H9 (cell line): ENCODE measurements around the gene LAMB1. TPM values are rescaled to one million over a fixed set of nuclear protein-coding genes. Genes with fewer than 3 reads are reported as not detected.

Experiments used
- DNase-seq: peaks from one replicate; pipeline ENCODE4 v3.0.0-alpha.2; 2017
- H2AFZ ChIP-seq: one replicate; pipeline ENCODE4 v1.6.1; 2013; ENCODE audit warnings: mild to moderate bottlenecking, low read length, control low read depth, moderate library complexity
- H2AK5ac ChIP-seq: 2 replicates; pipeline ENCODE4 v1.6.1; 2013; ENCODE audit warnings: low read length, control low read depth, mixed read lengths; ENCODE audit not compliant: insufficient read length
- H2BK120ac ChIP-seq: one replicate; pipeline ENCODE4 v1.6.1; 2013; ENCODE audit warnings: low read depth, mild to moderate bottlenecking, low read length, control low read depth, inconsistent platforms; ENCODE audit not compliant: poor library complexity, severe bottlenecking
- H2BK12ac ChIP-seq: 2 replicates; pipeline ENCODE4 v1.6.1; 2013; ENCODE audit warnings: low read length, control low read depth, mixed read lengths, low read depth; ENCODE audit not compliant: insufficient read length
- H2BK15ac ChIP-seq: 2 replicates; pipeline ENCODE4 v1.6.1; 2013; ENCODE audit warnings: low read depth, low read length, control low read depth
- H2BK20ac ChIP-seq: one replicate; pipeline ENCODE4 v1.6.1; 2013; ENCODE audit warnings: low read depth, mild to moderate bottlenecking, low read length, control low read depth, inconsistent platforms; ENCODE audit not compliant: poor library complexity, severe bottlenecking
- H2BK5ac ChIP-seq: 2 replicates; pipeline ENCODE4 v1.6.1; 2013; ENCODE audit warnings: low read length, control low read depth, mixed read lengths; ENCODE audit not compliant: insufficient read length
- H3K14ac ChIP-seq: 2 replicates; pipeline ENCODE4 v1.6.1; 2013; ENCODE audit warnings: low read length, control low read depth; ENCODE audit not compliant: insufficient read depth
- H3K18ac ChIP-seq: 2 replicates; pipeline ENCODE4 v1.6.1; 2013; ENCODE audit warnings: low read depth, mild to moderate bottlenecking, mixed read lengths, low read length, control low read depth; ENCODE audit not compliant: insufficient read length
- H3K23ac ChIP-seq: 2 replicates; pipeline ENCODE4 v1.6.1; 2013; ENCODE audit warnings: low read length, control low read depth, mixed read lengths, low read depth; ENCODE audit not compliant: insufficient read length
- H3K23me2 ChIP-seq: 2 replicates; pipeline ENCODE4 v1.6.1; 2013; ENCODE audit warnings: low read depth, mild to moderate bottlenecking, mixed read lengths, low read length, control low read depth; ENCODE audit not compliant: insufficient read length, poor library complexity, severe bottlenecking
- H3K27ac ChIP-seq: 2 replicates; pipeline ENCODE4 v1.5.1; 2013; ENCODE audit warnings: low read length, control low read depth, mixed read lengths, low read depth; ENCODE audit not compliant: insufficient read length
- H3K27me3 ChIP-seq: 2 replicates; pipeline ENCODE4 v1.6.1; 2013; ENCODE audit warnings: low read length, control low read depth, inconsistent platforms; ENCODE audit not compliant: insufficient read depth
- H3K4ac ChIP-seq: 2 replicates; pipeline ENCODE4 v1.6.1; 2013; ENCODE audit warnings: low read depth, mild to moderate bottlenecking, control low read depth, inconsistent platforms, low read length, moderate library complexity
- H3K4me1 ChIP-seq: 2 replicates; pipeline ENCODE4 v1.6.1; 2013; ENCODE audit warnings: low read length, control low read depth, inconsistent platforms; ENCODE audit not compliant: insufficient read depth
- H3K4me2 ChIP-seq: 2 replicates; pipeline ENCODE4 v1.6.1; 2013; ENCODE audit warnings: low read length, control low read depth, mixed read lengths; ENCODE audit not compliant: insufficient read length, insufficient read depth
- H3K56ac ChIP-seq: 2 replicates; pipeline ENCODE4 v1.6.1; 2013; ENCODE audit warnings: low read depth, mild to moderate bottlenecking, mixed read lengths, low read length, control low read depth; ENCODE audit not compliant: insufficient read length
- H3K79me1 ChIP-seq: 2 replicates; pipeline ENCODE4 v1.6.1; 2013; ENCODE audit warnings: low read depth, mild to moderate bottlenecking, moderate library complexity, low read length, control low read depth, inconsistent platforms; ENCODE audit not compliant: insufficient read depth, poor library complexity, severe bottlenecking
- H3K79me2 ChIP-seq: 2 replicates; pipeline ENCODE4 v1.6.1; 2013; ENCODE audit warnings: low read length, control low read depth, inconsistent platforms; ENCODE audit not compliant: insufficient read depth
- H3K9ac ChIP-seq: 2 replicates; pipeline ENCODE4 v1.6.1; 2013; ENCODE audit warnings: low read length, control low read depth, mixed read lengths; ENCODE audit not compliant: insufficient read length; ENCODE audit errors: extremely low read depth
- H3K9me3 ChIP-seq: one replicate; pipeline ENCODE4 v1.6.1; 2013; ENCODE audit warnings: low read depth, low read length, inconsistent platforms; ENCODE audit not compliant: control insufficient read depth
- H3T11ph ChIP-seq: one replicate; pipeline ENCODE4 v1.6.1; 2013; ENCODE audit warnings: mild to moderate bottlenecking, low read length, control low read depth, inconsistent platforms
- H4K20me1 ChIP-seq: one replicate; pipeline ENCODE4 v1.6.1; 2013; ENCODE audit not compliant: control insufficient read depth, insufficient read length, insufficient read depth
- H4K5ac ChIP-seq: 2 replicates; pipeline ENCODE4 v1.6.1; 2013; ENCODE audit warnings: low read depth, mild to moderate bottlenecking, mixed read lengths, low read length, control low read depth; ENCODE audit not compliant: insufficient read length
- H4K8ac ChIP-seq: replicated peaks from 2 replicates; pipeline ENCODE4 v1.6.1; 2013; ENCODE audit warnings: low read length, control low read depth, mixed read lengths, low read depth; ENCODE audit not compliant: insufficient read length
- H4K91ac ChIP-seq: 2 replicates; pipeline ENCODE4 v1.6.1; 2013; ENCODE audit warnings: low read depth, mild to moderate bottlenecking, moderate library complexity, mixed read lengths, low read length, control low read depth; ENCODE audit not compliant: insufficient read length
- H3K27ac Mint-ChIP-seq, 3 experiments: 2 replicates in 2 of 3; 3 replicates in 1 of 3; pipeline ENCODE4 v1.8.0; 2020 to 2021; ENCODE audit warnings: mixed read lengths in 3 of 3, mild to moderate bottlenecking in 1 of 3, moderate library complexity in 1 of 3
- H3K27me3 Mint-ChIP-seq: 2 replicates; pipeline ENCODE4 v1.8.0; 2021; ENCODE audit warnings: low read depth, mild to moderate bottlenecking, moderate library complexity, mixed read lengths
- H3K36me3 Mint-ChIP-seq, 3 experiments: 2 replicates in 2 of 3; 3 replicates in 1 of 3; pipeline ENCODE4 v1.8.0; 2020 to 2021; ENCODE audit warnings: low read depth in 3 of 3, mixed read lengths in 3 of 3; ENCODE audit not compliant: insufficient read depth in 1 of 3
- H3K4me1 Mint-ChIP-seq, 2 experiments: 2 replicates each; pipeline ENCODE4 v1.8.0; 2020; ENCODE audit warnings: mixed read lengths in 2 of 2
- H3K4me3 Mint-ChIP-seq, 2 experiments: 2 replicates in 1 of 2; 3 replicates in 1 of 2; pipeline ENCODE4 v1.8.0; 2020 to 2021; ENCODE audit warnings: mild to moderate bottlenecking in 2 of 2, mixed read lengths in 2 of 2, moderate library complexity in 1 of 2
- H3K9me3 Mint-ChIP-seq, 2 experiments: 2 replicates in 1 of 2; 3 replicates in 1 of 2; pipeline ENCODE4 v1.8.0; 2020; ENCODE audit warnings: mild to moderate bottlenecking in 2 of 2, mixed read lengths in 2 of 2, moderate library complexity in 1 of 2
- WGBS: extraction: QIAGEN DNeasy Blood & Tissue Kit; methylation state at CpG from one replicate; pipeline ENCODE4 v1.1.7; 2013; ENCODE audit warnings: missing lambda C conversion rate, low lambda C conversion rate, mixed read lengths; ENCODE audit not compliant: insufficient read length; ENCODE audit errors: extremely low coverage; 5-methylcytosine and 5-hydroxymethylcytosine counted together
- total RNA-seq: library from RNA; stranded (reverse); gene quantifications from 2 replicates; pipeline ENCODE4 v1.2.1, GENCODE V29; 2021
- TF ChIP-seq, protein P1 (sequence below): fragments of 200-600 bp; sonication (generic); conservative IDR thresholded peaks from 3 replicates; pipeline ENCODE4 v1.8.0; 2021; ENCODE audit warnings: antibody characterized with exemption, mild to moderate bottlenecking

Gene LAMB1
- total RNA-seq, 1 experiment from 2014 or later = 75.8 TPM

DNA sequence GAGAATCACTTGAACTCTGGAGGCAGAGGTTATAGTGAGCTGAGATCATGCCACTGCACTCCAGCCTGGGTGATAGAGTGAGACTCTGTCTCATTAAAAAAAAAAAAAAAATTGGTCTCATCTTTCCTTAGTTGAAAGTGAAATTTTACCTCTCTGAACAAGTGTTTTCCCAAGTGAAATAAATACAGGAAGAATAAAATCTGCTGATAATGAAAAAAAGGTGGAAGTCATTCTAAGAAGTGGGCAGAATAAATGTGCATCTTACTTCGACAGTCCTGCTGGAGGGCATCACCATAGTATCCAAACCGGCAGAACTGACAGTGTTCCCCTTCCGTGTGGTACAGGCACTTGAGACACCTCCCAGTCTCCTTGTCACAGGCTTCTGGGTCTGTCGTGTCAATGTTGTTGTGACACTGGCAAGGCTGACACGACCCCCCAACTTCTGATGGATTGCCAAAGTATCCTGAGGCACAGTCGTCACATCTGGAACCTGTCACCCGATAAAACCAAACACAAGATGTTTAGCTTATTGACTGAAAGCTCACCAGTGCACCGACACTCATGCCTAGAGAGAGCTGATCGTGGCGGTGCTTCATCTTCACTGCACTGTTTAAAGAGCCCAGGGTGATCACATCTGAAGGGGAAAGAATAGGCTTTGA, 49.6 kb downstream of the LAMB1 start:
- no peaks in the 10 kb centered on the region for H3K79me2 ChIP-seq
- H2BK120ac ChIP-seq = no peak overlapping the region
- TF ChIP-seq, protein P1, sequence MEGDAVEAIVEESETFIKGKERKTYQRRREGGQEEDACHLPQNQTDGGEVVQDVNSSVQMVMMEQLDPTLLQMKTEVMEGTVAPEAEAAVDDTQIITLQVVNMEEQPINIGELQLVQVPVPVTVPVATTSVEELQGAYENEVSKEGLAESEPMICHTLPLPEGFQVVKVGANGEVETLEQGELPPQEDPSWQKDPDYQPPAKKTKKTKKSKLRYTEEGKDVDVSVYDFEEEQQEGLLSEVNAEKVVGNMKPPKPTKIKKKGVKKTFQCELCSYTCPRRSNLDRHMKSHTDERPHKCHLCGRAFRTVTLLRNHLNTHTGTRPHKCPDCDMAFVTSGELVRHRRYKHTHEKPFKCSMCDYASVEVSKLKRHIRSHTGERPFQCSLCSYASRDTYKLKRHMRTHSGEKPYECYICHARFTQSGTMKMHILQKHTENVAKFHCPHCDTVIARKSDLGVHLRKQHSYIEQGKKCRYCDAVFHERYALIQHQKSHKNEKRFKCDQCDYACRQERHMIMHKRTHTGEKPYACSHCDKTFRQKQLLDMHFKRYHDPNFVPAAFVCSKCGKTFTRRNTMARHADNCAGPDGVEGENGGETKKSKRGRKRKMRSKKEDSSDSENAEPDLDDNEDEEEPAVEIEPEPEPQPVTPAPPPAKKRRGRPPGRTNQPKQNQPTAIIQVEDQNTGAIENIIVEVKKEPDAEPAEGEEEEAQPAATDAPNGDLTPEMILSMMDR = no peak
- H4K20me1 ChIP-seq = no peaks in the 10 kb centered on the region
- no peak overlapping the region for H3K4me3 Mint-ChIP-seq
- H3K23ac ChIP-seq = no peak overlapping the region
- H3K4me1 Mint-ChIP-seq = peaks cover 31 to 39% of the 10 kb centered on the region in 2 experiments
- H2AFZ ChIP-seq = no peak overlapping the region
- no peak for DNase-seq
- H3K56ac ChIP-seq = no peak overlapping the region
- H3K18ac ChIP-seq = no peak overlapping the region
- H4K8ac ChIP-seq = no peak overlapping the region
- H3K14ac ChIP-seq = no peak overlapping the region
- no peaks in the 10 kb centered on the region for H3K27me3 Mint-ChIP-seq
- H3K79me1 ChIP-seq = no peaks in the 10 kb centered on the region
- H4K5ac ChIP-seq = no peak overlapping the region
- H3K4ac ChIP-seq = no peak overlapping the region
- H3K27ac Mint-ChIP-seq = peak overlapping the region; percentile 91 to 93 (median 92); a peak in 3 of 7 replicates
- no peak overlapping the region for H3T11ph ChIP-seq
- H3K4me1 ChIP-seq = peaks cover 18% of the 10 kb centered on the region
- no peaks in the 10 kb centered on the region for H3K9me3 ChIP-seq
- no peak overlapping the region for H4K91ac ChIP-seq
- no peak overlapping the region for H2BK15ac ChIP-seq
- no peak overlapping the region for H3K4me2 ChIP-seq
- H3K27ac ChIP-seq = no peak overlapping the region
- H2BK20ac ChIP-seq = no peak overlapping the region
- H2BK5ac ChIP-seq = no peak overlapping the region
- H3K27me3 ChIP-seq = no peaks in the 10 kb centered on the region; the same call in 1 of the 2 replicates
- peaks cover 16 to 75% (median 58%) of the 10 kb centered on the region in 3 experiments for H3K36me3 Mint-ChIP-seq
- H3K23me2 ChIP-seq = no peaks in the 10 kb centered on the region
- H3K9me3 Mint-ChIP-seq = no peaks in the 10 kb centered on the region
- no peak overlapping the region for H2BK12ac ChIP-seq
- no CpG with 5 or more reads among the region's 10 CpGs for WGBS
- no peak overlapping the region for H3K9ac ChIP-seq
- no peak overlapping the region for H2AK5ac ChIP-seq
